H4 (cell line): ENCODE measurements around the gene PKHD1. TPM values are rescaled to one million over a fixed set of nuclear protein-coding genes. Genes with fewer than 3 reads are reported as not detected.

Experiments
- total RNA-seq: library from RNA; depleted of rRNA; stranded (reverse); fragments of >200 nt; shearing (Covaris generic); gene quantifications from 2 replicates; pipeline ENCODE4 v1.2.3, GENCODE V29; 2014; rRNA removed

Gene PKHD1
- total RNA-seq, 1 experiment from 2014 or later = not detected

Other genes starting within 250 kb of the PKHD1 start
- not detected in 2 replicates for gene IL17A, start 98.8 kb upstream of the PKHD1 start, total RNA-seq
- gene IL17F, start 156.9 kb upstream of the PKHD1 start, total RNA-seq = not detected in 2 replicates
- gene MCM3, start 197.1 kb upstream of the PKHD1 start, total RNA-seq = 157 and 161 TPM in 2 replicates